Activated CD8-positive, alpha-beta T cell treated with anti-CD3 and anti-CD28 coated beads, Interleukin-2, amount 10 ng/mL, durations not matched to agents 7 days and 5 days (primary cell): Measurements from ENCODE around the gene PNLIP. TPM values are rescaled to one million over a fixed set of nuclear protein-coding genes. Genes with fewer than 3 reads are reported as not detected.

Source experiments
- ATAC-seq: fragments of 150-1000 bp; cut with Tn5 transposase; one replicate; pipeline ENCODE4 v1.10.0; 2021; ENCODE audit warnings: moderate library complexity
- CTCF ChIA-PET: fragments of 350-600 bp; sonication (Branson Sonifier 250); formaldehyde crosslinking; loops from one replicate; lab custom pipeline; 2021; ENCODE audit warnings: antibody characterized with exemption; lab: Charles Lee
- POLR2A ChIA-PET: fragments of 350-600 bp; sonication (Branson Sonifier 250); formaldehyde crosslinking; loops from one replicate; lab custom pipeline; 2021; ENCODE audit warnings: antibody characterized with exemption; lab: Charles Lee
- DNase-seq: peaks from one replicate; pipeline ENCODE4 v3.0.0-alpha.2; 2020
- H3K27ac Mint-ChIP-seq: one replicate; pipeline ENCODE4 v1.8.0; 2021; ENCODE audit warnings: mild to moderate bottlenecking, mixed read lengths
- H3K27me3 Mint-ChIP-seq: one replicate; pipeline ENCODE4 v1.8.0; 2021; ENCODE audit warnings: low read depth, mixed read lengths
- H3K36me3 Mint-ChIP-seq: one replicate; pipeline ENCODE4 v1.8.0; 2021; ENCODE audit warnings: low read depth, mixed read lengths
- H3K4me1 Mint-ChIP-seq: one replicate; pipeline ENCODE4 v1.8.0; 2021; ENCODE audit warnings: low read depth, mixed read lengths
- H3K4me3 Mint-ChIP-seq: one replicate; pipeline ENCODE4 v1.8.0; 2021; ENCODE audit warnings: mild to moderate bottlenecking, mixed read lengths
- H3K9me3 Mint-ChIP-seq: one replicate; pipeline ENCODE4 v1.8.0; 2022; ENCODE audit warnings: mixed read lengths; ENCODE audit not compliant: insufficient read depth
- total RNA-seq, 2 experiments: library from RNA; stranded (reverse); gene quantifications; one replicate each; pipeline ENCODE4 v1.2.3, GENCODE V29; 2021

PNLIP gene
- total RNA-seq, 2 experiments from 2014 or later, result not detected

GRCh38 chr10:116542007-116542677 is 3.6 kb upstream of the PNLIP start:
- no peak for DNase-seq
- H3K27me3 Mint-ChIP-seq, result no peaks in the 10 kb centered on the region
- no peaks in the 10 kb centered on the region for H3K36me3 Mint-ChIP-seq
- no peaks in the 10 kb centered on the region for H3K4me1 Mint-ChIP-seq
- no peak for ATAC-seq
- H3K9me3 Mint-ChIP-seq, result no peaks in the 10 kb centered on the region
- H3K4me3 Mint-ChIP-seq, result no peak overlapping the region
- POLR2A ChIA-PET, result no interaction called here
- H3K27ac Mint-ChIP-seq, result no peak overlapping the region
- CTCF ChIA-PET, result no interaction called here

- no peaks in the 10 kb centered on the region for H3K4me1 Mint-ChIP-seq
- no peak overlapping the region for H3K27ac Mint-ChIP-seq
- DNase-seq (no peak), ATAC-seq (no peak)
- H3K36me3 Mint-ChIP-seq, result no peaks in the 10 kb centered on the region
- ChIA-PET POLR2A (no interaction called here), CTCF (no interaction called here)
- no peak overlapping the region for H3K4me3 Mint-ChIP-seq
- H3K9me3 Mint-ChIP-seq, result no peaks in the 10 kb centered on the region
- H3K27me3 Mint-ChIP-seq, result no peaks in the 10 kb centered on the region
Measured at GRCh38 chr10:116545122-116545521, 609 bp upstream of the PNLIP start.

- Mint-ChIP-seq H3K27me3 (no peaks in the 10 kb centered on the region), H3K36me3 (no peaks in the 10 kb centered on the region), H3K4me3 (no peak overlapping the region), H3K4me1 (no peaks in the 10 kb centered on the region), H3K9me3 (no peaks in the 10 kb centered on the region), H3K27ac (no peak overlapping the region)
- ChIA-PET CTCF (no interaction called here), POLR2A (no interaction called here)
- no peak for DNase-seq
- no peak for ATAC-seq
Measured at GRCh38 chr10:116548301-116548700, 2.6 kb downstream of the PNLIP start.

GRCh38 chr10:116553378-116553980 is 7.7 kb downstream of the PNLIP start:
- ATAC-seq, result no peak
- Mint-ChIP-seq H3K9me3 (no peaks in the 10 kb centered on the region), H3K27me3 (no peaks in the 10 kb centered on the region), H3K36me3 (no peaks in the 10 kb centered on the region), H3K4me1 (no peaks in the 10 kb centered on the region), H3K27ac (no peak overlapping the region), H3K4me3 (no peak overlapping the region)
- DNase-seq, result no peak
- ChIA-PET CTCF (no interaction called here), POLR2A (no interaction called here)

DNA sequence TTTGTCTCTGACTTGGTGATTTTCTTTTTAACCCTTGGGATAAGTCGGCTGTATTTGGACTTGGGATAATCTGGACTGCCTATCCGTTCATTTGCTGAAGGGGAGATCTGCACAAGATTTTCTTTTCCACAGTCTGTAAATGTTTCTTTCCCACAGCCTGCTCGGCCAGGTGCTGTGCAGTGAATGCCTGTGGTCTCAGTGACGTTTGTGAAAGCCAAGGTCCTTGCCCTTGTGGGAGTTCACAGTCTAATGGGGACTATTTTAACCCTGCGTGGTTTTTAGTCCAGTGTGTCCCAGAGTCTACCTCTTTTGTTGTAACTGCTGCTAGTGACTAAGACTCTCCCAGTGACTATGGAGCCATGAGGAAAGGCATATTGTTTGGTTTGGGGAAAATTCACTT is 8.9 kb downstream of the PNLIP start:
- H3K9me3 Mint-ChIP-seq, result no peaks in the 10 kb centered on the region
- ChIA-PET POLR2A (no interaction called here), CTCF (no interaction called here)
- H3K27me3 Mint-ChIP-seq, result no peaks in the 10 kb centered on the region
- no peaks in the 10 kb centered on the region for H3K4me1 Mint-ChIP-seq
- H3K36me3 Mint-ChIP-seq, result no peaks in the 10 kb centered on the region
- ATAC-seq (no peak), DNase-seq (no peak)
- no peak overlapping the region for H3K27ac Mint-ChIP-seq
- H3K4me3 Mint-ChIP-seq, result no peak overlapping the region

DNA sequence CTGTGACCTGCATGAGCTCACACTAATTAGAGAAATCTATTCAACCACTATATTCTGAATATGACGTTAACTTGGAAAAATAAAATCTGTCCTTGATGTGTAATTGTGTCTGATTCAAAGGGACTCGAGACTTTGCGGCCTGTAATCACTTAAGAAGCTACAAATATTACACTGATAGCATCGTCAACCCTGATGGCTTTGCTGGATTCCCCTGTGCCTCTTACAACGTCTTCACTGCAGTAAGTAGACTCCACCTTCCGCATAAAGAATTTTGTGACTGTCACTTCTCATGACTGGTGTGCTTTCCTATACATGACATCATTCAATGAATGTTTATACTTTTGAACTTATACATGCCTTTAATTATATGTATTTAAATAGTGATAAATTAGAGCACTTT is 10.1 kb downstream of the PNLIP start:
- no peak for DNase-seq
- H3K4me1 Mint-ChIP-seq, result no peaks in the 10 kb centered on the region
- CTCF ChIA-PET, result no interaction called here

DNA sequence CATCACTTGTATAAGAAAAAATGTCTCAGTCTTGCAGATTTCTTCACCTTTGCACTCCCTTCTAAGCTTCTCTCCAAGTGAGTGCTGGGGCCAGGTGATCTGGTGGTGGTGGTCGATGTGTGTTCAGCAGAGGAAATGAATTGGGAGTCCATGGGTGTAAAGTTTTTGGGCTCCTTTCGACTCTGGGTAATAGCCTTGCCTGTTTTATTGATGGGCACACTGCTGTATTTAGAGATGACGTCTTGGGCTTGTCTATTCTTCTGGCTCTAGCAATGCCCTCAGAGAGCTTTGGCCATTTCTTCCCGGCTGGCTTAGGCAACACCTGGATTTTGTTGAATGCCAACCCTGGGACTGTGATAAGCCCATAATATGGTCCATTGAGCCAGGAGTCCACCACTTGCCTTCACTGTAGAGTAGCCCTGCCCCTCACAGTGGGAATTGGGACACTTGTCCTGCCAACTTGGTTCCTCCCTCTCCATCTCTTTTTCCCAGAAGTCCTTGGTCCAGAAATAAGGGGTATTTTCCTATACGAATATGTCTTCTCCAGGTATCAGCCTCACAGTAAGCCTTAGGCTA is 11.7 kb downstream of the PNLIP start:
- DNase-seq (no peak), ATAC-seq (no peak)
- CTCF ChIA-PET, result no interaction called here
- H3K27ac Mint-ChIP-seq, result no peak overlapping the region
- H3K4me1 Mint-ChIP-seq, result no peaks in the 10 kb centered on the region
- POLR2A ChIA-PET, result no interaction called here
- H3K9me3 Mint-ChIP-seq, result no peaks in the 10 kb centered on the region
- no peaks in the 10 kb centered on the region for H3K36me3 Mint-ChIP-seq
- H3K4me3 Mint-ChIP-seq, result no peak overlapping the region
- H3K27me3 Mint-ChIP-seq, result no peaks in the 10 kb centered on the region

More for the DNA sequence above, 10.1 kb downstream of the PNLIP start:
- no peak overlapping the region for H3K27ac Mint-ChIP-seq
- POLR2A ChIA-PET, result no interaction called here
- no peak overlapping the region for H3K4me3 Mint-ChIP-seq
- H3K36me3 Mint-ChIP-seq, result no peaks in the 10 kb centered on the region
- ATAC-seq, result no peak
- H3K27me3 Mint-ChIP-seq, result no peaks in the 10 kb centered on the region
- H3K9me3 Mint-ChIP-seq, result no peaks in the 10 kb centered on the region

- Mint-ChIP-seq H3K4me3 (no peak overlapping the region), H3K36me3 (no peaks in the 10 kb centered on the region), H3K27me3 (no peaks in the 10 kb centered on the region), H3K9me3 (no peaks in the 10 kb centered on the region), H3K27ac (no peak overlapping the region), H3K4me1 (no peaks in the 10 kb centered on the region)
- ATAC-seq (no peak), DNase-seq (no peak)
- ChIA-PET CTCF (no interaction called here), POLR2A (no interaction called here)
Measured at GRCh38 chr10:116565534-116565933, 19.8 kb downstream of the PNLIP start.

- Mint-ChIP-seq H3K9me3 (no peaks in the 10 kb centered on the region), H3K4me3 (no peak overlapping the region), H3K4me1 (no peaks in the 10 kb centered on the region), H3K36me3 (no peaks in the 10 kb centered on the region), H3K27me3 (no peaks in the 10 kb centered on the region), H3K27ac (no peak overlapping the region)
- ATAC-seq (no peak), DNase-seq (no peak)
- CTCF ChIA-PET, result no interaction called here
- POLR2A ChIA-PET, result no interaction called here
Measured at GRCh38 chr10:116566932-116567331, 21.2 kb downstream of the PNLIP start.

DNA sequence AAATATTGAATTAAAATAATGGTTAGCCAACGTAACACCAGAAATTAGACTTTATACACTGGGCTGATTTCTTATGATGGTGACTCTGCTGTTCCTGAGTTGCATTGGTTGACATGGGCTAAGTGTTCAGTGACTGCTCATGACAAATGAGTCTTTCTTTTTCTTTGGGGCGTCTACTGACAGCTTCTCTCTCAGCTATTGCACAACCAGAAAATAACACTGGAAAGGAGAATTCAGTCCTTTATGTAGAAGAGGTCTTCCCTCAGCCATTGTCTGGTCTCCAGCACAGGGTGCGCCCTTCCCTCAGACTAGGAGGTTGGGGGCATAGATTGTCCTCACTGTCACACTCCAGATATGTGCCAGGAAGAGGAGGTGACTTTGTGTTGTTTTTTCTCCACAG is 21.6 kb downstream of the PNLIP start:
- H3K4me1 Mint-ChIP-seq, result no peaks in the 10 kb centered on the region
- no peaks in the 10 kb centered on the region for H3K27me3 Mint-ChIP-seq
- no peak overlapping the region for H3K27ac Mint-ChIP-seq
- DNase-seq (no peak), ATAC-seq (no peak)
- H3K4me3 Mint-ChIP-seq, result no peak overlapping the region
- H3K9me3 Mint-ChIP-seq, result no peaks in the 10 kb centered on the region
- CTCF ChIA-PET, result no interaction called here
- H3K36me3 Mint-ChIP-seq, result no peaks in the 10 kb centered on the region
- POLR2A ChIA-PET, result no interaction called here

DNA sequence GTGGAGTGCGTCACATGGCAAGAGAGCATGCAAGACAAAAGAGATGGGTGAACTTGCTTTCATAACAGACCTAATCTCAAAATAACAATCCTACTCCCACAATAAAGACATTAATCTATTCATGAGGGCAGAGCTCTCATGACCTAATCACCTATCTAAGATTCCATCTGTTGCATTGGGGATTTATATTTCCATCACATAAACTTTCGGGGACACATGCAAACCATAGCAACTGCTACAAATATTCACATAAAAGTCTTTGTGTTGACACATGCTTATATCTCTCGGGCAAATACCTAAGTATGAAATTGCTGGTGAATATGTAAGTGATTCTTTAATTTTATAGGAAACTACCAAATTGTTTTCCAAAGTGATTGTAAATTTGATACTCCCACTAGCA is 29.1 kb downstream of the PNLIP start:
- H3K27me3 Mint-ChIP-seq, result no peaks in the 10 kb centered on the region
- ChIA-PET POLR2A (no interaction called here), CTCF (no interaction called here)
- H3K4me3 Mint-ChIP-seq, result no peak overlapping the region
- H3K27ac Mint-ChIP-seq, result no peak overlapping the region
- DNase-seq, result no peak
- no peaks in the 10 kb centered on the region for H3K9me3 Mint-ChIP-seq
- H3K36me3 Mint-ChIP-seq, result no peaks in the 10 kb centered on the region
- ATAC-seq, result no peak
- H3K4me1 Mint-ChIP-seq, result no peaks in the 10 kb centered on the region

GRCh38 chr10:116587878-116588591 is 42.3 kb downstream of the PNLIP start:
- POLR2A ChIA-PET, result no interaction called here
- H3K36me3 Mint-ChIP-seq, result no peaks in the 10 kb centered on the region
- no peak overlapping the region for H3K27ac Mint-ChIP-seq
- no peaks in the 10 kb centered on the region for H3K4me1 Mint-ChIP-seq
- no peak for ATAC-seq
- H3K4me3 Mint-ChIP-seq, result no peak overlapping the region
- H3K9me3 Mint-ChIP-seq, result no peaks in the 10 kb centered on the region
- no peak for DNase-seq
- CTCF ChIA-PET, result no interaction called here
- H3K27me3 Mint-ChIP-seq, result no peaks in the 10 kb centered on the region
